ENCODE measurements around the gene CCL8. TPM values are rescaled to one million over a fixed set of nuclear protein-coding genes. Genes with fewer than 3 reads are reported as not detected.

CCL8 gene
- polyA plus RNA-seq, 1 of the 3 experiments (the other 2 are of a cell fraction) = not detected

DNA sequence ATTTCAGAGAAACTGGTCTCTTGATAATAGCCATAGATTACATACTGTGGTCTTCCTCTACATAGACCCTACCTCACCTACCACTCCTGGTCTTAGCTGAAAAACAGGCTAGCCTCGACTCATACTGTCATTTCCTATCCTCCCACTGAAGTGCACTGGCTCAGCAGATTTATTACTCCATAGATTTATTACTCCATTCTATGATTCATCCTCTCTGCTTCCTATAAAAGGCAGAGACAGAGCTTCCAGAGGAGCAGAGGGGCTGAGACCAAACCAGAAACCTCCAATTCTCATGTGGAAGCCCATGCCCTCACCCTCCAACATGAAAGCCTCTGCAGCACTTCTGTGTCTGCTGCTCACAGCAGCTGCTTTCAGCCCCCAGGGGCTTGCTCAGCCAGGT lies 49.3 kb upstream of the CCL8 start, which contains the start of gene CCL7:
Gene CCL7, plus strand, starts transcription at position 253 of the 400 bp plus-strand sequence. Its CDS starts 70 bp downstream, at position 323.
- TF ChIP-seq TCF12 (IDR thresholded peaks at IDR 0.05) (no peak), SMC3 (IDR thresholded peaks at IDR 0.05; ENCODE audit: low read depth, low read length) (no peak), JUND (IDR thresholded peaks at IDR 0.05) (peak; percentile 23; the same call in 1 of the 2 replicates), CHD2 (IDR thresholded peaks at IDR 0.05; ENCODE audit: low read length, partially characterized antibody) (no peak), ELF1 (IDR thresholded peaks at IDR 0.05) (no peak), RCOR1 (IDR thresholded peaks at IDR 0.05; ENCODE audit: low read length) (no peak), FOXM1 (IDR thresholded peaks at IDR 0.05; ENCODE audit: low read depth) (no peak), MEF2A (IDR thresholded peaks at IDR 0.05; ENCODE audit: borderline replicate concordance, low read depth) (no peak), EZH2phosphoT487 (IDR thresholded peaks at IDR 0.05; ENCODE audit: borderline replicate concordance, low read depth) (no peak), FOXJ3 (CRISPR knock-in tag; IDR thresholded peaks at IDR 0.05) (no peak), MXI1 (IDR thresholded peaks at IDR 0.05; ENCODE audit: low read depth, low read length) (no peak), FOSL2 (IDR thresholded peaks at IDR 0.05; ENCODE audit: borderline replicate concordance, low read depth) (peak; percentile 48; the same call in 1 of the 2 replicates), NFIC (IDR thresholded peaks at IDR 0.05; ENCODE audit: borderline replicate concordance) (no peak), GATA2 (CRISPR knock-in tag; IDR thresholded peaks at IDR 0.05) (no peak)
- TF ChIP-seq, protein P1, sequence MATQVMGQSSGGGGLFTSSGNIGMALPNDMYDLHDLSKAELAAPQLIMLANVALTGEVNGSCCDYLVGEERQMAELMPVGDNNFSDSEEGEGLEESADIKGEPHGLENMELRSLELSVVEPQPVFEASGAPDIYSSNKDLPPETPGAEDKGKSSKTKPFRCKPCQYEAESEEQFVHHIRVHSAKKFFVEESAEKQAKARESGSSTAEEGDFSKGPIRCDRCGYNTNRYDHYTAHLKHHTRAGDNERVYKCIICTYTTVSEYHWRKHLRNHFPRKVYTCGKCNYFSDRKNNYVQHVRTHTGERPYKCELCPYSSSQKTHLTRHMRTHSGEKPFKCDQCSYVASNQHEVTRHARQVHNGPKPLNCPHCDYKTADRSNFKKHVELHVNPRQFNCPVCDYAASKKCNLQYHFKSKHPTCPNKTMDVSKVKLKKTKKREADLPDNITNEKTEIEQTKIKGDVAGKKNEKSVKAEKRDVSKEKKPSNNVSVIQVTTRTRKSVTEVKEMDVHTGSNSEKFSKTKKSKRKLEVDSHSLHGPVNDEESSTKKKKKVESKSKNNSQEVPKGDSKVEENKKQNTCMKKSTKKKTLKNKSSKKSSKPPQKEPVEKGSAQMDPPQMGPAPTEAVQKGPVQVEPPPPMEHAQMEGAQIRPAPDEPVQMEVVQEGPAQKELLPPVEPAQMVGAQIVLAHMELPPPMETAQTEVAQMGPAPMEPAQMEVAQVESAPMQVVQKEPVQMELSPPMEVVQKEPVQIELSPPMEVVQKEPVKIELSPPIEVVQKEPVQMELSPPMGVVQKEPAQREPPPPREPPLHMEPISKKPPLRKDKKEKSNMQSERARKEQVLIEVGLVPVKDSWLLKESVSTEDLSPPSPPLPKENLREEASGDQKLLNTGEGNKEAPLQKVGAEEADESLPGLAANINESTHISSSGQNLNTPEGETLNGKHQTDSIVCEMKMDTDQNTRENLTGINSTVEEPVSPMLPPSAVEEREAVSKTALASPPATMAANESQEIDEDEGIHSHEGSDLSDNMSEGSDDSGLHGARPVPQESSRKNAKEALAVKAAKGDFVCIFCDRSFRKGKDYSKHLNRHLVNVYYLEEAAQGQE (IDR thresholded peaks at IDR 0.05; ENCODE audit: low read depth, low read length) = no peak
- TF ChIP-seq, protein P2, sequence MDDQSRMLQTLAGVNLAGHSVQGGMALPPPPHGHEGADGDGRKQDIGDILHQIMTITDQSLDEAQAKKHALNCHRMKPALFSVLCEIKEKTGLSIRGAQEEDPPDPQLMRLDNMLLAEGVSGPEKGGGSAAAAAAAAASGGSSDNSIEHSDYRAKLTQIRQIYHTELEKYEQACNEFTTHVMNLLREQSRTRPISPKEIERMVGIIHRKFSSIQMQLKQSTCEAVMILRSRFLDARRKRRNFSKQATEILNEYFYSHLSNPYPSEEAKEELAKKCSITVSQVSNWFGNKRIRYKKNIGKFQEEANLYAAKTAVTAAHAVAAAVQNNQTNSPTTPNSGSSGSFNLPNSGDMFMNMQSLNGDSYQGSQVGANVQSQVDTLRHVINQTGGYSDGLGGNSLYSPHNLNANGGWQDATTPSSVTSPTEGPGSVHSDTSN (IDR thresholded peaks at IDR 0.05) = peak; percentile 70
- Histone ChIP-seq H3K9ac (no peak within 1 kb of the TSS), H3K4me3 (ENCODE audit: low read depth in 2 of 2, low read length in 1 of 2) (no peak within 1 kb of the TSS), H3F3A (replicated peaks; ENCODE audit: insufficient read depth) (no peaks in the 10 kb centered on the region), H4K20me1 (ENCODE audit: insufficient read depth) (no peaks in the 10 kb centered on the region), H3K4me1 (ENCODE audit: control insufficient read depth in 1 of 2, insufficient read depth in 2 of 2, low read depth in 1 of 2, low read length in 1 of 2) (no peaks in the 10 kb centered on the region), H3K9me2 (no peaks in the 10 kb centered on the region), H3K27me3 (ENCODE audit: insufficient read depth) (no peaks in the 10 kb centered on the region), H3K27ac (ENCODE audit: low read depth in 2 of 2, low read length in 1 of 2) (no peak within 1 kb of the TSS), H3K9me3 (no peaks in the 10 kb centered on the region), H3K79me2 (ENCODE audit: insufficient read depth) (no peaks in the 10 kb centered on the region), H3K36me3 (replicated peaks in 1 of 2; ENCODE audit: control insufficient read depth in 1 of 2, insufficient read depth in 2 of 2, low read length in 1 of 2) (no peaks in the 10 kb centered on the region), H2AFZ (ENCODE audit: low read depth) (peak within 1 kb of the TSS; percentile 8; the same call in 1 of the 2 replicates), H3K4me2 (no peak within 1 kb of the TSS)
- CTCF ChIA-PET = interaction anchor here (2.5 kb wide), 1 partner anchor 92 kb away, joined by 19 read pairs; no protein-coding TSS in a partner anchor
- 6% methylated on average over 1 of the region's 1 CpG for WGBS (ENCODE audit: low lambda C conversion rate)
- POLR2A ChIA-PET = no interaction called here
- DNase-seq = no peak

Data from SK-N-SH (cell line).